ENCODE results near the gene SF3B1.

DNA sequence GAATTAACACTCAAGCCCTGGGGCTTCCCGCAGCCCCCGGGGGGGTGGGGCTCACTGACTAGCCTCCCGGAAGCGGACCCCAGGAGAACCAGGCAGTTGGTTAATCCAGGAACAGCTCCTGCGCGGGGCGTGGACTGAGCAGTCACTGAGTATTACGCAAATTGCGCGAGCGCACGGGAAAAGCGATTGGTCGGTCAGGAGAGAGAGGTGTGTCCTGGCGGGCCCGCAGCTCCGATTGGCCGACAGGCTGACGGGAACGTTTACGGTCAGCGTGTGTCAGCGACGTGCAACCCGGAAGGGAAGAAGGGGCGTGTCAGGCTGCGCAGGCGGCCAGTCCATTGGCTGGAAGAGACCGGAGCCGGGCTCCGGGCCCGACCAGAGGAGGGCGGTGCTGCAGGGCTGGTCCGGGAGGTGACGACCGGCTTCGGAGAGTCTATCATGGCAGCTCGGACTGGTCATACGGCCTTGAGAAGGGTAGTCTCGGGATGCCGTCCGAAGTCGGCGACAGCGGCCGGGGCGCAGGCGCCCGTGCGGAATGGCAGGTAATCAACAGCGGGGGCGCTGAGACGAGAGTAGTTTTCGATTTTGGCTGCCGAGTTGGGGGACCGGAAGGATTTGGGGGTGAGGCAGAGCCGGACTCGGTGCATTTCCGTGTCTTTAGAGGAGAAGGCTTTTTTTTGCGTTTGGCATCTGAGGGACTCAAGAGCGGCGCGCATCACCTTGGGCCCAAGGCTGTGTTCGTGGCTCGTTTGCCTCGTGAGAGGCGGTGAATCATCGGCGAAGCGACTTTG is 18.5 kb upstream of the SF3B1 start, which contains the start of gene COQ10B:
- TF ChIP-seq, protein P1, sequence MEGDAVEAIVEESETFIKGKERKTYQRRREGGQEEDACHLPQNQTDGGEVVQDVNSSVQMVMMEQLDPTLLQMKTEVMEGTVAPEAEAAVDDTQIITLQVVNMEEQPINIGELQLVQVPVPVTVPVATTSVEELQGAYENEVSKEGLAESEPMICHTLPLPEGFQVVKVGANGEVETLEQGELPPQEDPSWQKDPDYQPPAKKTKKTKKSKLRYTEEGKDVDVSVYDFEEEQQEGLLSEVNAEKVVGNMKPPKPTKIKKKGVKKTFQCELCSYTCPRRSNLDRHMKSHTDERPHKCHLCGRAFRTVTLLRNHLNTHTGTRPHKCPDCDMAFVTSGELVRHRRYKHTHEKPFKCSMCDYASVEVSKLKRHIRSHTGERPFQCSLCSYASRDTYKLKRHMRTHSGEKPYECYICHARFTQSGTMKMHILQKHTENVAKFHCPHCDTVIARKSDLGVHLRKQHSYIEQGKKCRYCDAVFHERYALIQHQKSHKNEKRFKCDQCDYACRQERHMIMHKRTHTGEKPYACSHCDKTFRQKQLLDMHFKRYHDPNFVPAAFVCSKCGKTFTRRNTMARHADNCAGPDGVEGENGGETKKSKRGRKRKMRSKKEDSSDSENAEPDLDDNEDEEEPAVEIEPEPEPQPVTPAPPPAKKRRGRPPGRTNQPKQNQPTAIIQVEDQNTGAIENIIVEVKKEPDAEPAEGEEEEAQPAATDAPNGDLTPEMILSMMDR (conservative IDR thresholded peaks at IDR 0.05; ENCODE audit: low read length): peak; percentile 19; the same call in 1 of the 2 replicates
- TF ChIP-seq EZH2phosphoT487 (IDR thresholded peaks at IDR 0.05; ENCODE audit: borderline replicate concordance): no peak
